GM23338 (cell line): ENCODE data around the gene PKN3. TPM values are rescaled to one million over a fixed set of nuclear protein-coding genes. Genes with fewer than 3 reads are reported as not detected.
"Not testable (repeated sequence)": the region's sequence is repeated elsewhere in the genome, so short reads cannot be mapped to it uniquely, and the experiment has no call there.

Experiments used
- ATAC-seq: fragments of 200-7000 bp; cut with Tn5 transposase; 3 replicates; pipeline ENCODE4 v1.9.1; 2020
- DNase-seq: peaks from one replicate; pipeline ENCODE4 v3.0.0-alpha.2; 2015; ENCODE audit warnings: low spot score
- H2AFZ ChIP-seq: fragments of 200-600 bp; sonication (generic); 2 replicates; pipeline ENCODE4 v1.8.0; 2016; ENCODE audit warnings: antibody characterized with exemption, mild to moderate bottlenecking, moderate library complexity
- H3F3A ChIP-seq: fragments of 200-600 bp; sonication (generic); replicated peaks from 2 replicates; pipeline ENCODE4 v1.8.0; 2017; ENCODE audit warnings: antibody characterized with exemption, mixed run types, low read depth
- H3K27ac ChIP-seq: fragments of 200-600 bp; sonication (generic); 2 replicates; pipeline ENCODE4 v1.6.1; 2016; ENCODE audit warnings: low read depth
- H3K27me3 ChIP-seq: fragments of 200-600 bp; sonication (generic); 2 replicates; pipeline ENCODE4 v1.8.0; 2016; ENCODE audit warnings: mild to moderate bottlenecking, mixed run types, moderate library complexity; ENCODE audit not compliant: insufficient read depth
- H3K36me3 ChIP-seq: fragments of 200-600 bp; sonication (generic); 2 replicates; pipeline ENCODE4 v1.8.0; 2016; ENCODE audit warnings: mild to moderate bottlenecking; ENCODE audit not compliant: insufficient read depth
- H3K4me1 ChIP-seq: fragments of 200-600 bp; sonication (generic); 2 replicates; pipeline ENCODE4 v1.8.0; 2016; ENCODE audit warnings: mild to moderate bottlenecking, moderate library complexity; ENCODE audit not compliant: insufficient read depth
- H3K4me2 ChIP-seq: fragments of 200-600 bp; sonication (generic); 2 replicates; pipeline ENCODE4 v1.7.1; 2017; ENCODE audit warnings: mixed run types
- H3K4me3 ChIP-seq: fragments of 200-600 bp; sonication (generic); 2 replicates; pipeline ENCODE4 v1.6.1; 2016; ENCODE audit warnings: mixed run types
- H3K79me2 ChIP-seq: fragments of 200-600 bp; sonication (generic); replicated peaks from 2 replicates; pipeline ENCODE4 v1.8.0; 2017; ENCODE audit warnings: mild to moderate bottlenecking; ENCODE audit not compliant: insufficient read depth
- H3K9me2 ChIP-seq: fragments of 200-600 bp; sonication (generic); 2 replicates; pipeline ENCODE4 v1.8.0; 2017; ENCODE audit not compliant: insufficient read depth
- H4K20me1 ChIP-seq: fragments of 200-600 bp; sonication (generic); replicated peaks from 2 replicates; pipeline ENCODE4 v1.8.0; 2017; ENCODE audit warnings: mild to moderate bottlenecking; ENCODE audit not compliant: insufficient read depth
- H3K27ac Mint-ChIP-seq: 2 replicates; pipeline ENCODE4 v1.8.0; 2020; ENCODE audit warnings: inconsistent platforms, mild to moderate bottlenecking, moderate library complexity, mixed read lengths
- H3K27me3 Mint-ChIP-seq: 3 replicates; pipeline ENCODE4 v1.8.0; 2022; ENCODE audit warnings: low read depth, mild to moderate bottlenecking, moderate library complexity, mixed read lengths, inconsistent platforms; ENCODE audit not compliant: insufficient read depth, poor library complexity
- H3K36me3 Mint-ChIP-seq: 3 replicates; pipeline ENCODE4 v1.8.0; 2021; ENCODE audit warnings: low read depth, mild to moderate bottlenecking, inconsistent platforms, moderate library complexity, mixed read lengths
- H3K4me1 Mint-ChIP-seq: 3 replicates; pipeline ENCODE4 v1.8.0; 2020; ENCODE audit warnings: mild to moderate bottlenecking, inconsistent platforms, mixed read lengths
- H3K4me3 Mint-ChIP-seq: 3 replicates; pipeline ENCODE4 v1.8.0; 2021; ENCODE audit warnings: moderate library complexity, mild to moderate bottlenecking, inconsistent platforms, mixed read lengths
- H3K9me3 Mint-ChIP-seq: 3 replicates; pipeline ENCODE4 v1.8.0; 2020; ENCODE audit warnings: moderate library complexity, mild to moderate bottlenecking, inconsistent platforms, mixed read lengths
- CREB1 ChIP-seq: fragments of 250-450 bp; sonication (Bioruptor Pico); IDR thresholded peaks from 2 replicates; pipeline ENCODE4 v1.5.0; 2020; ENCODE audit warnings: low read depth, mild to moderate bottlenecking, moderate library complexity
- CTCF ChIP-seq, 2 experiments: fragments of 200-600 bp in 1 of 2; sonication (generic) in 1 of 2; conservative IDR thresholded peaks; 2 replicates each; pipeline versions ENCODE4 v1.5.1 to v1.6.1; 2016 to 2017; ENCODE audit warnings: antibody characterized with exemption in 2 of 2, low read depth in 2 of 2, mild to moderate bottlenecking in 2 of 2, moderate library complexity in 1 of 2
- EZH2 ChIP-seq: fragments of 200-600 bp; sonication (generic); IDR thresholded peaks from one replicate; pipeline ENCODE4 v1.8.0; 2017; ENCODE audit warnings: antibody characterized with exemption, mild to moderate bottlenecking, low read depth; ENCODE audit not compliant: unreplicated experiment
- EZH2phosphoT487 ChIP-seq: fragments of 200-600 bp; sonication (generic); IDR thresholded peaks from one replicate; pipeline ENCODE4 v1.8.1; 2018; ENCODE audit warnings: antibody characterized with exemption; ENCODE audit not compliant: unreplicated experiment
- JUNB ChIP-seq: IDR thresholded peaks from one replicate; pipeline ENCODE4 v1.6.1; 2016; ENCODE audit warnings: antibody characterized with exemption; ENCODE audit not compliant: unreplicated experiment
- NANOG ChIP-seq: IDR thresholded peaks from 2 replicates; pipeline ENCODE4 v1.6.1; 2016; ENCODE audit warnings: antibody characterized with exemption, borderline replicate concordance
- REST ChIP-seq: IDR thresholded peaks from one replicate; pipeline ENCODE4 v1.6.1; 2018; ENCODE audit warnings: antibody characterized with exemption; ENCODE audit not compliant: unreplicated experiment
- STAT1 ChIP-seq: IDR thresholded peaks from one replicate; pipeline ENCODE4 v1.6.1; 2016; ENCODE audit warnings: antibody characterized with exemption; ENCODE audit not compliant: unreplicated experiment
- ZNF114 ChIP-seq: fragments of 250-450 bp; sonication (Bioruptor Pico); IDR thresholded peaks from 2 replicates; pipeline ENCODE4 v1.5.0; 2020; ENCODE audit warnings: mild to moderate bottlenecking, moderate library complexity
- ZNF331 ChIP-seq: fragments of 250-450 bp; sonication (Bioruptor Pico); IDR thresholded peaks from 2 replicates; pipeline ENCODE4 v1.5.0; 2020; ENCODE audit warnings: low read depth, mild to moderate bottlenecking, moderate library complexity
- ZNF462 ChIP-seq: fragments of 250-450 bp; sonication (Bioruptor Pico); IDR thresholded peaks from 2 replicates; pipeline ENCODE4 v1.5.0; 2020; ENCODE audit warnings: mild to moderate bottlenecking, moderate library complexity
- polyA plus RNA-seq: library from polyadenylated mRNA; unstranded; fragments of >200 nt; fragmentation: Nextera tagmentation; extraction: Ambion mirVana; gene quantifications from 2 replicates; pipeline ENCODE4 v1.2.1, GENCODE V29; 2016
- total RNA-seq: library from RNA; depleted of rRNA; stranded (reverse); fragments of >200 nt; shearing (Covaris generic); gene quantifications from 2 replicates; pipeline ENCODE4 v1.2.3, GENCODE V29; 2014

Gene PKN3
- total and polyA plus RNA-seq, 2 experiments from 2014 or later, result 6.2 to 17.7 TPM

GRCh38 chr9:128666481-128666941 lies 35.8 kb upstream of the PKN3 start:
- not testable (repeated sequence) for H2AFZ ChIP-seq, H3K4me3 ChIP-seq, H3K27ac Mint-ChIP-seq, H3K9me3 Mint-ChIP-seq, ATAC-seq, H3K9me2 ChIP-seq, H3K27me3 Mint-ChIP-seq, H3K4me1 Mint-ChIP-seq, H4K20me1 ChIP-seq, DNase-seq, H3K4me2 ChIP-seq, H3K27ac ChIP-seq, H3K4me1 ChIP-seq, H3K27me3 ChIP-seq, H3K36me3 Mint-ChIP-seq, H3K79me2 ChIP-seq, H3F3A ChIP-seq, H3K36me3 ChIP-seq, H3K4me3 Mint-ChIP-seq

- H3K4me2 ChIP-seq, result no peak overlapping the region
- H3K79me2 ChIP-seq, result no peaks in the 10 kb centered on the region
- ATAC-seq (no peak), DNase-seq (no peak)
- H2AFZ ChIP-seq, result no peak overlapping the region
- H3K4me3 Mint-ChIP-seq, result no peak overlapping the region
- no peaks in the 10 kb centered on the region for H4K20me1 ChIP-seq
- no peaks in the 10 kb centered on the region for H3K9me3 Mint-ChIP-seq
- H3K27ac ChIP-seq, result no peak overlapping the region
- no peaks in the 10 kb centered on the region for H3K4me1 ChIP-seq
- H3K27ac Mint-ChIP-seq, result no peak overlapping the region
- H3K27me3 ChIP-seq, result no peaks in the 10 kb centered on the region
- no peaks in the 10 kb centered on the region for H3K9me2 ChIP-seq
- H3K36me3 Mint-ChIP-seq, result no peaks in the 10 kb centered on the region
- H3F3A ChIP-seq, result no peaks in the 10 kb centered on the region
- H3K27me3 Mint-ChIP-seq, result peaks cover 8% of the 10 kb centered on the region
- H3K4me1 Mint-ChIP-seq, result no peaks in the 10 kb centered on the region
- no peaks in the 10 kb centered on the region for H3K36me3 ChIP-seq
- no peak overlapping the region for H3K4me3 ChIP-seq
- TF ChIP-seq ZNF114 (CRISPR knock-in tag), result no peak
- TF ChIP-seq STAT1, result no peak
- no peak for TF ChIP-seq ZNF462 (CRISPR knock-in tag)
- TF ChIP-seq NANOG, result no peak
- no peak for TF ChIP-seq CTCF (conservative IDR thresholded peaks at IDR 0.05; ENCODE audit: low read depth in 2 of 2)
- TF ChIP-seq JUNB, result no peak
- TF ChIP-seq REST, result no peak
- TF ChIP-seq CREB1, result no peak
- TF ChIP-seq EZH2phosphoT487, result no peak
- TF ChIP-seq ZNF331 (CRISPR knock-in tag), result no peak
- TF ChIP-seq EZH2, result no peak
Observed at GRCh38 chr9:128669786-128670185, 32.5 kb upstream of the PKN3 start.
